ENCODE data around the gene PDE1A. TPM values are rescaled to one million over a fixed set of nuclear protein-coding genes. Genes with fewer than 3 reads are reported as not detected.

Gene PDE1A
- total and polyA plus RNA-seq, 2 of the 13 experiments (the other 11 are each of a cell fraction or from before 2014, with no cell fraction given): not detected

- TF ChIP-seq SNAPC4 (CRISPR knock-in tag; IDR thresholded peaks at IDR 0.05) (no peak), ESRRA (CRISPR knock-in tag; IDR thresholded peaks at IDR 0.05; ENCODE audit: low read depth) (no peak), ZSCAN31 (CRISPR knock-in tag; IDR thresholded peaks at IDR 0.05; ENCODE audit: low read depth) (no peak), ZNF710 (CRISPR knock-in tag; IDR thresholded peaks at IDR 0.05; ENCODE audit: borderline replicate concordance) (no peak), KLF13 (CRISPR knock-in tag; IDR thresholded peaks at IDR 0.05) (no peak), ZNF251 (CRISPR knock-in tag; IDR thresholded peaks at IDR 0.05) (no peak), ZNF12 (CRISPR knock-in tag; IDR thresholded peaks at IDR 0.05) (no peak)
Observed at GRCh38 chr2:182300608-182301007, 126.2 kb downstream of the PDE1A start (continued).

Measured in HepG2 (cell line).